ENCODE measurements around the gene ESR1.

The ESR1 gene

DNA sequence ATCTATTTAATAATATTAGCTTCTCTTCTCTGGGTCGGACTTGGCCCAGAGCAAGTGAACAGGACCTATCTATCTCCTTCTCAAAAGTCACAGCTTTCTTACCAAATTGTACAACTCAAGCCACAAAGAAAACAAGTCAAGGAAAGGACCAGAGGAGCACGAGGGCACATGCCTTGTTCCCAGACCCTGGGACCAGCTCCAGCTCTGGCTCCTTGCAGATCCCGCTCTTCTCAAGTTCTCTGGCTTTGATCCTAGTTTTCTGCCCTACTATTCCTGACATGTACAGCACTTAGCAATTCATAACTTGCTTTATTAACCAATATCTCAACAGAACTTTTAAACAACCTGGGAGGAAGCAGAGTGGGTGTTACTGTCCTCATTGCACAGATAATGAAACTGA lies 185.9 kb downstream of the ESR1 start:
- Histone ChIP-seq H3K4me3 (ENCODE audit: low read length) (no peak overlapping the region), H4K20me1 (ENCODE audit: control insufficient read depth, insufficient read depth, low read depth, low read length) (no peaks in the 10 kb centered on the region), H3K4me2 (ENCODE audit: low read length) (no peak overlapping the region), H3K79me2 (ENCODE audit: control insufficient read depth, low read length) (no peaks in the 10 kb centered on the region), H3K9me3 (ENCODE audit: control insufficient read depth, insufficient read depth, low read length) (no peaks in the 10 kb centered on the region), H3F3A (ENCODE audit: control insufficient read depth, insufficient read depth) (no peaks in the 10 kb centered on the region), H3K27ac (ENCODE audit: low read depth, low read length) (no peak overlapping the region), H3K9me2 (replicated peaks; ENCODE audit: control insufficient read depth, low read length) (no peaks in the 10 kb centered on the region), H3K36me3 (ENCODE audit: control insufficient read depth, low read length) (no peaks in the 10 kb centered on the region), H3K27me3 (ENCODE audit: control insufficient read depth, low read length) (no peaks in the 10 kb centered on the region), H3K4me1 (ENCODE audit: control insufficient read depth, low read length) (no peaks in the 10 kb centered on the region)
- TF ChIP-seq, protein P1, sequence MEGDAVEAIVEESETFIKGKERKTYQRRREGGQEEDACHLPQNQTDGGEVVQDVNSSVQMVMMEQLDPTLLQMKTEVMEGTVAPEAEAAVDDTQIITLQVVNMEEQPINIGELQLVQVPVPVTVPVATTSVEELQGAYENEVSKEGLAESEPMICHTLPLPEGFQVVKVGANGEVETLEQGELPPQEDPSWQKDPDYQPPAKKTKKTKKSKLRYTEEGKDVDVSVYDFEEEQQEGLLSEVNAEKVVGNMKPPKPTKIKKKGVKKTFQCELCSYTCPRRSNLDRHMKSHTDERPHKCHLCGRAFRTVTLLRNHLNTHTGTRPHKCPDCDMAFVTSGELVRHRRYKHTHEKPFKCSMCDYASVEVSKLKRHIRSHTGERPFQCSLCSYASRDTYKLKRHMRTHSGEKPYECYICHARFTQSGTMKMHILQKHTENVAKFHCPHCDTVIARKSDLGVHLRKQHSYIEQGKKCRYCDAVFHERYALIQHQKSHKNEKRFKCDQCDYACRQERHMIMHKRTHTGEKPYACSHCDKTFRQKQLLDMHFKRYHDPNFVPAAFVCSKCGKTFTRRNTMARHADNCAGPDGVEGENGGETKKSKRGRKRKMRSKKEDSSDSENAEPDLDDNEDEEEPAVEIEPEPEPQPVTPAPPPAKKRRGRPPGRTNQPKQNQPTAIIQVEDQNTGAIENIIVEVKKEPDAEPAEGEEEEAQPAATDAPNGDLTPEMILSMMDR (IDR thresholded peaks at IDR 0.05; ENCODE audit: low read depth, low read length, poor library complexity, severe bottlenecking), result no peak
- TF ChIP-seq EZH2phosphoT487 (IDR thresholded peaks at IDR 0.05; ENCODE audit: borderline replicate concordance, low read length), result no peak

DNA sequence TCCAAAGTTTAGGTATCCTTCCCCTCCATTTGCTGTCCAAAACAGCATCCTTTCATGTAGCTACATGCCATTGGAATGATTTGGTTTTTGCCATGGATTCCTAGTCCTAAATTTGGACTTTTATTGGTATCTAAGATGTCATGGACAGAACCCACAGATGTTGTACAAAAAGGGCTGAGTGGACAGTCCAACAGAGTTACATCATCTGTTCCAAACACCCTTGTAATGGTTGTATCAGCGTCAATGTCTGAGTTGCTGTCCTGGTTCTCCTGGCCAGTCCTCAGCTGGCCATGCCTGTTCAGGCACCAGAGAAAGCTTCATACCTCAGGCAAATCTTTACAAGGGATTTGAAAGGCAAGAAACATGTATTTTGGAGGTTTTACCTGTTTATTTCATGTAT lies 191.3 kb downstream of the ESR1 start:
- Histone ChIP-seq H3F3A (ENCODE audit: control insufficient read depth, insufficient read depth) (no peaks in the 10 kb centered on the region), H3K9me2 (replicated peaks; ENCODE audit: control insufficient read depth, low read length) (no peaks in the 10 kb centered on the region), H3K27me3 (ENCODE audit: control insufficient read depth, low read length) (no peaks in the 10 kb centered on the region), H3K4me1 (ENCODE audit: control insufficient read depth, low read length) (no peaks in the 10 kb centered on the region), H3K27ac (ENCODE audit: low read depth, low read length) (no peak overlapping the region), H3K36me3 (ENCODE audit: control insufficient read depth, low read length) (no peaks in the 10 kb centered on the region), H4K20me1 (ENCODE audit: control insufficient read depth, insufficient read depth, low read depth, low read length) (no peaks in the 10 kb centered on the region), H3K79me2 (ENCODE audit: control insufficient read depth, low read length) (no peaks in the 10 kb centered on the region), H3K9me3 (ENCODE audit: control insufficient read depth, insufficient read depth, low read length) (no peaks in the 10 kb centered on the region), H3K4me2 (ENCODE audit: low read length) (no peak overlapping the region), H3K4me3 (ENCODE audit: low read length) (no peak overlapping the region)
- TF ChIP-seq, protein P1 (IDR thresholded peaks at IDR 0.05; ENCODE audit: low read depth, low read length, poor library complexity, severe bottlenecking), result no peak
- TF ChIP-seq EZH2phosphoT487 (IDR thresholded peaks at IDR 0.05; ENCODE audit: borderline replicate concordance, low read length), result no peak

DNA sequence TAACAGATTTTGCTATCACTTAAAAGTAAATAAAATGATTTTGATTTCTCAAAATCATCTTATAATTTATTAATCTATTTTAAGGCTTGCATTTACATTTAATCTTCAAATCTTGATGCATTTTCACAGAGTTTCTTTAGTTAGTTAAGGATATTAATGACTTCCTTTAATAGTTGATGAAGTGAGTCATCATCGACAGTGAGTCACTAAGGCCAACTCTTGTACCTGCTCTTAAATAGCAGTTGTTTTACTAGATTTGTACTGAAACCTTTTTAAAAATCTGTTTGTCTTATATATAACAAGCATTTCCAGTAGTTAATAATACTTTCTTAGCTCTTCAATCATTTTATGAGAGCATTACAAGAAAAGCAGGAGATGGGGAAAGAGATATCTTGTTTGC lies 191.7 kb downstream of the ESR1 start:
- no peak overlapping the region for H3K4me2 ChIP-seq (ENCODE audit: low read length)
- H3K27ac ChIP-seq (ENCODE audit: low read depth, low read length), result no peak overlapping the region

More for the DNA sequence above, 191.7 kb downstream of the ESR1 start:
- Histone ChIP-seq H3K36me3 (ENCODE audit: control insufficient read depth, low read length) (no peaks in the 10 kb centered on the region), H3K79me2 (ENCODE audit: control insufficient read depth, low read length) (no peaks in the 10 kb centered on the region), H3K4me3 (ENCODE audit: low read length) (no peak overlapping the region), H3F3A (ENCODE audit: control insufficient read depth, insufficient read depth) (no peaks in the 10 kb centered on the region), H3K9me3 (ENCODE audit: control insufficient read depth, insufficient read depth, low read length) (no peaks in the 10 kb centered on the region), H3K4me1 (ENCODE audit: control insufficient read depth, low read length) (no peaks in the 10 kb centered on the region), H4K20me1 (ENCODE audit: control insufficient read depth, insufficient read depth, low read depth, low read length) (no peaks in the 10 kb centered on the region), H3K9me2 (replicated peaks; ENCODE audit: control insufficient read depth, low read length) (no peaks in the 10 kb centered on the region), H3K27me3 (ENCODE audit: control insufficient read depth, low read length) (no peaks in the 10 kb centered on the region)
- TF ChIP-seq, protein P1 (IDR thresholded peaks at IDR 0.05; ENCODE audit: low read depth, low read length, poor library complexity, severe bottlenecking), result no peak
- no peak for TF ChIP-seq EZH2phosphoT487 (IDR thresholded peaks at IDR 0.05; ENCODE audit: borderline replicate concordance, low read length)

Measured in DOHH2 (cell line).